ENCODE measurements around the gene AGXT2.
A peak's percentile ranks its signal among the peaks of the same experiment; 100 is the strongest.

The AGXT2 gene

GRCh38 chr5:35016174-35017051 lies 31.3 kb downstream of the AGXT2 start:
- no peak for DNase-seq

DNA sequence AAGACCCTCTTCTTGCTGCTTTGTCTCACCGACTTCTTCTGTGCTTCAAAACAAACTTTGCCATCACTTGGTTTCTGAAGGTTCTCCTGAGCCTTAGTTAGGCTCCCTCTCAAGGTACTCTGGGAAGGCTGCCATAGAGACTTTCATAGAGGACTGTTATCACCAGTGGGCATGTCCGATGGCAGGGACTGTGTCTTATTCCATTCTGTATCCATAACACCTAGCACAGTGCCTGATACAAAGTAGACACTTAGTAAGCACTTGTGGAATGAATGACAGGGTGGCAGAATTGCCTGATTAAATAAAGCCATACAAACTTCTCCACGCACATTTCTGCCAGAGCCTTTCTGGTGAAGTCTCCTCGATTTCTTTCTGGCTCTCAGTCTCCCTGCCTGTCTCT lies 32.7 kb downstream of the AGXT2 start:
- DNase-seq, result no peak

GRCh38 chr5:35012796-35013195 lies 35.0 kb downstream of the AGXT2 start:
- DNase-seq, result no peak

- DNase-seq, result no peak
Observed at GRCh38 chr5:35012365-35012764, 35.4 kb downstream of the AGXT2 start.

DNA sequence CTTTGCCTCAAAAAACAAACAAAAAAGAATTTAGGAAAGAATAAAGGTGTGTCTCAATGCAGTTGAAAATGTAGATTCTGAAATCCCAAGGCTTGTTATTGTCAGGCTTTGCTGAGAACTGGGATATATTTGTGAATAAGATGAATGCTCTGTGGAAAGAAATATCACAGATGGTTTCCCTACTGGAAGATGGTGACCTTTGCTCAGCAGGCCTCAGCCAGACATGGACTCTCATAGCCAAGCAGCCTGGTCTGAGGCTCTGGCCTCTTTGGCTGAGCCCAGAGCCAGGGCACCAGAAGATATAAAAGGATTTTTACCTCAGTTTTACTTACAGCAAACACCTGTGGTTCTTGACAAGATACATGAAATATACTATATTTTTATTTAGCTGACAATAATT lies 37.1 kb downstream of the AGXT2 start:
- no peak for DNase-seq

- DNase-seq, result no peak
Observed at GRCh38 chr5:35009657-35010056, 38.1 kb downstream of the AGXT2 start.

GRCh38 chr5:35009019-35009418 lies 38.7 kb downstream of the AGXT2 start:
- no peak for DNase-seq

DNA sequence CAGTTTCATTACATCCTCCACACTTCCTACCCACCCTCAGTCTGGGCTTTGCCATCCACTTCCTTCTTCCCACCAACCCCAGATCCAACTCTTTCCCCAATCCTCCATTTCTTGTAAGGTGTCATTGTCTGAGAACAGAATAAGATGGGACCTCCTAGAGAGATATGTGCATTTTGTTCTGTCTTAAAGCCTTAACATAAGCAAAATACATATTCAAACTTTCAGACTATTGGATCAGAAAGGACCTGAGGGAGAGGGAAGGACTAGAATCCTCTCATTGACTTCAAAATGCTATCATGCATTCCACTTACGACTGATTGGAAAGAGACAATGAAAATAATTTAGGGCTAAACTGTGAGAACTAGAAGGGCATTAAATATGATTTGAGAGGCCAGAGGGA lies 43.0 kb downstream of the AGXT2 start:
- no peak for DNase-seq

DNA sequence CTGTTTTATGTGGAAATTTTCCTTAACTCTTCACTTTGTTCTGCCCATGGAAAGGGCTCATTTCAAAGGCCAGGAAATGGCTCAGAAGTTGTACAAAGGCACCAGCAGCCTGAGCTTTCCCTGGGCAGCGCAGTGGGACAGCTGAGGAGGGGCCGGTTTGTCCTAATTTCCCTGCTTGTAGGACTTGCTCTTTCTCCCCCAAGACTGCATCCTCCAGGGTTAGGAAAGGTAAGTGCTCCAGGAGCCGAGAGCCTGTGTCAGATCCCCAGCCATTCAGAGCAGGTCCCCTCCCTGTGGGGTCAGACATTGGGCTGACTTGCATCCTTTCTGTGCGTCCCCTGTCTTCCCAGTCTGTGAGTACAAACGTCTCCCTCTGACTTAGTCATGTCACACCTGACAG lies 43.5 kb downstream of the AGXT2 start:
- DNase-seq, result no peak

- peak in 47 of 58 donors; percentile 0 to 72 (median 17) for DNase-seq
Observed at GRCh38 chr5:35003018-35003957, 44.5 kb downstream of the AGXT2 start.

- DNase-seq, result no peak
Observed at GRCh38 chr5:35002459-35002858, 45.3 kb downstream of the AGXT2 start.

- no peak for DNase-seq
Observed at GRCh38 chr5:35001842-35002241, 45.9 kb downstream of the AGXT2 start.

GRCh38 chr5:34998058-34998789 lies 49.5 kb downstream of the AGXT2 start:
- peak in 20 of 58 donors; percentile 1 to 40 (median 4) for DNase-seq

- no peak for DNase-seq
Observed at GRCh38 chr5:34996261-34996660, 51.5 kb downstream of the AGXT2 start.

GRCh38 chr5:34993951-34994350 lies 53.8 kb downstream of the AGXT2 start:
- DNase-seq, result no peak

GRCh38 chr5:34991486-34992238 lies 56.1 kb downstream of the AGXT2 start:
- no peak for DNase-seq

DNA sequence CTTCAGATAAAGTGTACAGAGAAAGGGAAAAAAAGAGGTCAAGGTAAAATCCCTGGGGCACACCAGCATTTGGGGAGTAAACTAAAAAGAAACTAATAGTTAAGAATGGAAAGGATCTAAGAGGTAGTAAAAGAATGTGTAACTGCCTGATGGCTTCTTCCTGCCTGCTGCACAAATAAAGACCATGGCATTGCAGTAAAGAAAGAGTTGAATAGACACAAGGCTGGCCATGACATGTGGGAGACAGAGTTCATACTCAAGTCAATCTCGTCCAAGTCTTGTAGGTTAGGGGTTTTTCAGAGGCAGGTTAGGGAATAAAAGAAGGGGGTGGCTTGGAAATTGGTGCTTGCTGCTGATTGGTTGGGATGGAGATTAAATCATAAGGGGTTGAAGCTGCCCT lies 60.8 kb downstream of the AGXT2 start:
- no peak for DNase-seq

GRCh38 chr5:34982823-34983222 lies 64.9 kb downstream of the AGXT2 start:
- DNase-seq, result no peak

DNA sequence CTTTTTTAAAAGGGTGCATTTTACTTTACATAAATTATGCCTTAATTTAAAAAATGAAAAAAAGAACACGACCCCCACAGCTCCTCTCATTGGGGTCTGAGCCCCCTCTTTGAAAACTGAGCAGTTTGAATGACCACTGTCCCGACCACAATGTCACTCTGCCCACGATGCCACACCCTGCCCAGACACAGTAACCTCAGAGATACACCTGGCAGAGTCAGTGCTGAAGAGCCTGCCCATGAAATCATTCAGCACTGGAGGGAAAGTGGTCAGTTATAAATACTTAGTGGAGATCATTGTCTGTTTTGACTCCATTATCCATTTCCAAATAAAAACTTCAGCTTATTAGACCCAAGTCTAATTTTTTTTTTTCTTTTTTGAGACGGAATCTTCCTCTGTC lies 69.1 kb downstream of the AGXT2 start:
- no peak for DNase-seq

GRCh38 chr5:34977934-34978613 lies 69.7 kb downstream of the AGXT2 start:
- no peak for DNase-seq
